ENCODE data around the gene CUX1. TPM values are rescaled to one million over a fixed set of nuclear protein-coding genes. Genes with fewer than 3 reads are reported as not detected.
A peak's percentile ranks its signal among the peaks of the same experiment; 100 is the strongest.
"Not testable (repeated sequence)": the region's sequence is repeated elsewhere in the genome, so short reads cannot be mapped to it uniquely, and the experiment has no call there.

The CUX1 gene
- total RNA-seq, 1 donor from 2014 or later = 89.1 TPM

- Mint-ChIP-seq H3K9me3 (ENCODE audit: unreplicated experiment) (no peaks in the 10 kb centered on the region), H3K27ac (ENCODE audit: unreplicated experiment) (peak overlapping the region; percentile 11), H3K36me3 (ENCODE audit: unreplicated experiment) (no peaks in the 10 kb centered on the region), H3K27me3 (ENCODE audit: unreplicated experiment) (no peaks in the 10 kb centered on the region), H3K4me1 (ENCODE audit: unreplicated experiment) (peaks cover 44% of the 10 kb centered on the region), H3K4me3 (ENCODE audit: unreplicated experiment) (no peak overlapping the region)
- no peak for TF ChIP-seq CTCF (IDR thresholded peaks at IDR 0.05)
- DNase-seq (ENCODE audit: extremely low spot score, unreplicated experiment) = no peak
Measured at GRCh38 chr7:101820703-101821102, 3.3 kb downstream of the CUX1 start.

- peaks cover 41% of the 10 kb centered on the region for H3K4me1 Mint-ChIP-seq (ENCODE audit: unreplicated experiment)
- not testable (repeated sequence) for H3K27me3 Mint-ChIP-seq (ENCODE audit: unreplicated experiment); H3K4me3 Mint-ChIP-seq (ENCODE audit: unreplicated experiment); DNase-seq (ENCODE audit: extremely low spot score, unreplicated experiment); H3K9me3 Mint-ChIP-seq (ENCODE audit: unreplicated experiment); H3K36me3 Mint-ChIP-seq (ENCODE audit: unreplicated experiment); H3K27ac Mint-ChIP-seq (ENCODE audit: unreplicated experiment)
Measured at GRCh38 chr7:101822632-101823031, 5.2 kb downstream of the CUX1 start.

- Mint-ChIP-seq H3K27me3 (ENCODE audit: unreplicated experiment) (no peaks in the 10 kb centered on the region), H3K36me3 (ENCODE audit: unreplicated experiment) (no peaks in the 10 kb centered on the region), H3K4me3 (ENCODE audit: unreplicated experiment) (no peak overlapping the region), H3K9me3 (ENCODE audit: unreplicated experiment) (no peaks in the 10 kb centered on the region), H3K27ac (ENCODE audit: unreplicated experiment) (no peak overlapping the region), H3K4me1 (ENCODE audit: unreplicated experiment) (peaks cover 36% of the 10 kb centered on the region)
- no peak for DNase-seq (ENCODE audit: extremely low spot score, unreplicated experiment)
- no peak for TF ChIP-seq CTCF (IDR thresholded peaks at IDR 0.05)
Measured at GRCh38 chr7:101823096-101823495, 5.7 kb downstream of the CUX1 start.

- TF ChIP-seq CTCF (IDR thresholded peaks at IDR 0.05) = no peak
- H3K9me3 Mint-ChIP-seq (ENCODE audit: unreplicated experiment) = no peaks in the 10 kb centered on the region
- H3K27ac Mint-ChIP-seq (ENCODE audit: unreplicated experiment) = no peak overlapping the region
- no peak for DNase-seq (ENCODE audit: extremely low spot score, unreplicated experiment)
- peaks cover 31% of the 10 kb centered on the region for H3K4me1 Mint-ChIP-seq (ENCODE audit: unreplicated experiment)
- H3K36me3 Mint-ChIP-seq (ENCODE audit: unreplicated experiment) = no peaks in the 10 kb centered on the region
- H3K4me3 Mint-ChIP-seq (ENCODE audit: unreplicated experiment) = no peak overlapping the region
- H3K27me3 Mint-ChIP-seq (ENCODE audit: unreplicated experiment) = no peaks in the 10 kb centered on the region
Measured at GRCh38 chr7:101823596-101823995, 6.2 kb downstream of the CUX1 start.

GRCh38 chr7:101824440-101824839 lies 7.0 kb downstream of the CUX1 start:
- H3K27ac Mint-ChIP-seq (ENCODE audit: unreplicated experiment) = no peak overlapping the region
- no peak overlapping the region for H3K4me3 Mint-ChIP-seq (ENCODE audit: unreplicated experiment)
- H3K27me3 Mint-ChIP-seq (ENCODE audit: unreplicated experiment) = no peaks in the 10 kb centered on the region
- no peak for DNase-seq (ENCODE audit: extremely low spot score, unreplicated experiment)
- no peak for TF ChIP-seq CTCF (IDR thresholded peaks at IDR 0.05)
- peaks cover 30% of the 10 kb centered on the region for H3K4me1 Mint-ChIP-seq (ENCODE audit: unreplicated experiment)
- no peaks in the 10 kb centered on the region for H3K9me3 Mint-ChIP-seq (ENCODE audit: unreplicated experiment)
- H3K36me3 Mint-ChIP-seq (ENCODE audit: unreplicated experiment) = no peaks in the 10 kb centered on the region
